Keratinocyte (primary cell): ENCODE measurements around the gene STK32B. TPM values are rescaled to one million over a fixed set of nuclear protein-coding genes. Genes with fewer than 3 reads are reported as not detected.

ENCODE experiments used
- DNase-seq: peaks from one replicate; pipeline ENCODE4 v3.0.0-alpha.2; 2011; ENCODE audit warnings: low read depth, missing footprints, low spot score
- FAIRE-seq: peaks from 2 replicates; lab custom pipeline; 2011; peaks lifted over from hg19 to GRCh38; lab: Jason Lieb, UNC
- H2AFZ ChIP-seq: 2 replicates; pipeline ENCODE4 v1.6.0; 2012; ENCODE audit warnings: low read length, control low read depth, inconsistent platforms; ENCODE audit not compliant: control insufficient read depth
- H3K27ac ChIP-seq: 2 replicates; pipeline ENCODE4 v1.5.1; 2011; ENCODE audit warnings: low read length; ENCODE audit not compliant: control insufficient read depth, insufficient read depth
- H3K27me3 ChIP-seq: 3 replicates; pipeline ENCODE4 v1.6.0; 2011; ENCODE audit warnings: low read length; ENCODE audit not compliant: control insufficient read depth, insufficient read depth; ENCODE audit errors: extremely low read depth
- H3K36me3 ChIP-seq, 2 experiments: 2 replicates in 1 of 2; 3 replicates in 1 of 2; pipeline ENCODE4 v1.5.1; 2011; ENCODE audit warnings: low read length in 2 of 2, mild to moderate bottlenecking in 1 of 2; ENCODE audit not compliant: control insufficient read depth in 2 of 2, insufficient read depth in 2 of 2; ENCODE audit errors: extremely low read depth in 1 of 2
- H3K4me1 ChIP-seq: 3 replicates; pipeline ENCODE4 v1.5.1; 2011; ENCODE audit warnings: low read length; ENCODE audit not compliant: control insufficient read depth, insufficient read depth; ENCODE audit errors: extremely low read depth
- H3K4me2 ChIP-seq: 3 replicates; pipeline ENCODE4 v1.6.0; 2011; ENCODE audit warnings: low read depth, low read length; ENCODE audit not compliant: control insufficient read depth, insufficient read depth; ENCODE audit errors: extremely low read depth
- H3K4me3 ChIP-seq, 3 experiments: fragments of 200-600 bp in 1 of 3; sonication (generic) in 1 of 3; 2 replicates in 2 of 3; 3 replicates in 1 of 3; pipeline ENCODE4 v1.5.1; 2011 to 2016; ENCODE audit warnings: low read length in 3 of 3, mild to moderate bottlenecking in 3 of 3, control low read depth in 2 of 3, inconsistent platforms in 1 of 3, low read depth in 1 of 3, mixed read lengths in 1 of 3, mixed run types in 1 of 3, moderate library complexity in 1 of 3; ENCODE audit not compliant: control insufficient read depth in 2 of 3, insufficient read depth in 2 of 3; ENCODE audit errors: extremely low read depth in 1 of 3
- H3K79me2 ChIP-seq: 2 replicates; pipeline ENCODE4 v1.6.0; 2012; ENCODE audit warnings: low read length; ENCODE audit not compliant: control insufficient read depth, insufficient read depth
- H3K9ac ChIP-seq: 3 replicates; pipeline ENCODE4 v1.6.0; 2011; ENCODE audit warnings: low read length; ENCODE audit not compliant: control insufficient read depth, insufficient read depth; ENCODE audit errors: extremely low read depth
- H3K9me1 ChIP-seq: 3 replicates; pipeline ENCODE4 v1.6.0; 2011; ENCODE audit warnings: low read length; ENCODE audit not compliant: control insufficient read depth, insufficient read depth; ENCODE audit errors: extremely low read depth
- H3K9me3 ChIP-seq: 2 replicates; pipeline ENCODE4 v1.5.1; 2012; ENCODE audit warnings: low read depth, low read length; ENCODE audit not compliant: control insufficient read depth
- H4K20me1 ChIP-seq: 3 replicates; pipeline ENCODE4 v1.6.0; 2011; ENCODE audit warnings: low read length; ENCODE audit not compliant: control insufficient read depth, insufficient read depth; ENCODE audit errors: extremely low read depth
- EZH2 ChIP-seq: IDR thresholded peaks from one replicate; pipeline ENCODE4 v1.6.1; 2012; ENCODE audit warnings: inconsistent platforms, mild to moderate bottlenecking, low read length, moderate library complexity
- dilution Hi-C: fragments of 300-500 bp; cut with MboI; formaldehyde crosslinking; loops from one replicate; pipeline ENCODE4 v1.7.0; 2020; ENCODE audit warnings: low sequenced_read_pairs; ENCODE audit not compliant: extremely low pct_ligation_motif_present
- polyA plus RNA-seq, 5 experiments: library from polyadenylated mRNA; depleted of rRNA in 3 of 5; stranded (reverse) in 3 of 5; stranded (forward) in 1 of 5; unstranded in 1 of 5; fragments of >200 nt; gene quantifications; 1 replicate in 1 of 5; 2 replicates in 3 of 5; 3 replicates in 1 of 5; pipeline versions ENCODE4 v1.2.1 to v1.2.3, GENCODE V29; 2011 to 2012; ENCODE audit warnings: missing spikeins in 2 of 5, low read depth in 1 of 5, low replicate concordance in 1 of 5
- TF ChIP-seq, protein P1 (sequence below), 3 experiments: IDR thresholded peaks in 1 of 3; conservative IDR thresholded peaks in 1 of 3; optimal IDR thresholded peaks in 1 of 3; 2 replicates in 2 of 3; 3 replicates in 1 of 3; pipeline versions ENCODE3 to v1.5.1; 2011; ENCODE audit warnings: low read length in 3 of 3, mild to moderate bottlenecking in 3 of 3, moderate library complexity in 2 of 3, control low read depth in 1 of 3, inconsistent platforms in 1 of 3; ENCODE audit not compliant: insufficient read depth in 2 of 3; ENCODE audit errors: extremely low read depth in 1 of 3

STK32B gene
- polyA plus RNA-seq, 1 donor (not counting 4 experiments of a cell fraction or from before 2014, with no cell fraction given): 3.4 TPM

- Histone ChIP-seq H3K9me1 (no peaks in the 10 kb centered on the region), H3K4me1 (peaks cover 5% of the 10 kb centered on the region), H3K9me3 (no peaks in the 10 kb centered on the region), H3K27me3 (no peaks in the 10 kb centered on the region), H3K27ac (no peak overlapping the region), H3K4me3 (no peak overlapping the region), H3K4me2 (no peak overlapping the region), H3K36me3 (no peaks in the 10 kb centered on the region), H3K79me2 (no peaks in the 10 kb centered on the region), H4K20me1 (no peaks in the 10 kb centered on the region), H3K9ac (no peak overlapping the region), H2AFZ (no peak overlapping the region)
- FAIRE-seq: no peak
- TF ChIP-seq, protein P1, sequence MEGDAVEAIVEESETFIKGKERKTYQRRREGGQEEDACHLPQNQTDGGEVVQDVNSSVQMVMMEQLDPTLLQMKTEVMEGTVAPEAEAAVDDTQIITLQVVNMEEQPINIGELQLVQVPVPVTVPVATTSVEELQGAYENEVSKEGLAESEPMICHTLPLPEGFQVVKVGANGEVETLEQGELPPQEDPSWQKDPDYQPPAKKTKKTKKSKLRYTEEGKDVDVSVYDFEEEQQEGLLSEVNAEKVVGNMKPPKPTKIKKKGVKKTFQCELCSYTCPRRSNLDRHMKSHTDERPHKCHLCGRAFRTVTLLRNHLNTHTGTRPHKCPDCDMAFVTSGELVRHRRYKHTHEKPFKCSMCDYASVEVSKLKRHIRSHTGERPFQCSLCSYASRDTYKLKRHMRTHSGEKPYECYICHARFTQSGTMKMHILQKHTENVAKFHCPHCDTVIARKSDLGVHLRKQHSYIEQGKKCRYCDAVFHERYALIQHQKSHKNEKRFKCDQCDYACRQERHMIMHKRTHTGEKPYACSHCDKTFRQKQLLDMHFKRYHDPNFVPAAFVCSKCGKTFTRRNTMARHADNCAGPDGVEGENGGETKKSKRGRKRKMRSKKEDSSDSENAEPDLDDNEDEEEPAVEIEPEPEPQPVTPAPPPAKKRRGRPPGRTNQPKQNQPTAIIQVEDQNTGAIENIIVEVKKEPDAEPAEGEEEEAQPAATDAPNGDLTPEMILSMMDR (optimal IDR thresholded peaks at IDR 0.05 in 1 of 3, IDR thresholded peaks at IDR 0.05 in 1 of 3, conservative IDR thresholded peaks at IDR 0.05 in 1 of 3; ENCODE audit: extremely low read depth in 1 of 3, insufficient read depth in 2 of 3, low read length in 3 of 3): no peak
- TF ChIP-seq EZH2: no peak
- no peak for DNase-seq
- dilution Hi-C loops: no loop called here
These were observed 330.7 kb downstream of the STK32B start for GRCh38 chr4:5381961-5382441.

- no peak overlapping the region for H3K4me3 ChIP-seq
- no peaks in the 10 kb centered on the region for H3K79me2 ChIP-seq
- no peaks in the 10 kb centered on the region for H3K36me3 ChIP-seq
- H3K4me1 ChIP-seq: peaks cover 5% of the 10 kb centered on the region
- FAIRE-seq: no peak
- H3K9ac ChIP-seq: no peak overlapping the region
- no peaks in the 10 kb centered on the region for H3K9me3 ChIP-seq
- no peak overlapping the region for H2AFZ ChIP-seq
- no peak overlapping the region for H3K4me2 ChIP-seq
- no peaks in the 10 kb centered on the region for H3K27me3 ChIP-seq
- dilution Hi-C loops: no loop called here
- DNase-seq: no peak
- H3K9me1 ChIP-seq: no peaks in the 10 kb centered on the region
- no peak for TF ChIP-seq EZH2
- TF ChIP-seq, protein P1 (optimal IDR thresholded peaks at IDR 0.05 in 1 of 3, IDR thresholded peaks at IDR 0.05 in 1 of 3, conservative IDR thresholded peaks at IDR 0.05 in 1 of 3; ENCODE audit: extremely low read depth in 1 of 3, insufficient read depth in 2 of 3, low read length in 3 of 3): no peak
- H3K27ac ChIP-seq: no peak overlapping the region
- H4K20me1 ChIP-seq: no peaks in the 10 kb centered on the region
These were observed 332.1 kb downstream of the STK32B start for GRCh38 chr4:5383191-5383980.
